Stimulated activated CD8-positive, alpha-beta memory T cell treated with anti-CD3 and anti-CD28 coated beads, Interleukin-7, amount 100 ng/mL, for 1 hour (primary cell): ENCODE measurements around the gene CD59.
"Not testable (repeated sequence)": the region's sequence is repeated elsewhere in the genome, so short reads cannot be mapped to it uniquely, and the experiment has no call there.

ENCODE experiments used
- DNase-seq, 2 donors: peaks; one replicate each; pipeline ENCODE4 v3.0.0-alpha.2; 2020; ENCODE audit warnings: low read depth in 2 of 2

Gene CD59

GRCh38 chr11:33713151-33713855, 22.9 kb downstream of the CD59 start:
- DNase-seq: no peak

- no peak for DNase-seq
Measured at GRCh38 chr11:33712436-33712835, 23.8 kb downstream of the CD59 start.

- DNase-seq: no peak
Measured at GRCh38 chr11:33709466-33709865, 26.8 kb downstream of the CD59 start.

GRCh38 chr11:33708985-33709384, 27.2 kb downstream of the CD59 start:
- DNase-seq: no peak

GRCh38 chr11:33707831-33708230, 28.4 kb downstream of the CD59 start:
- DNase-seq: not testable (repeated sequence)

- DNase-seq: no peak
Measured at GRCh38 chr11:33706966-33707365, 29.3 kb downstream of the CD59 start.

- DNase-seq: no peak
Measured at GRCh38 chr11:33706546-33706945, 29.7 kb downstream of the CD59 start.

- DNase-seq: no peak
Measured at GRCh38 chr11:33704240-33705002, 31.8 kb downstream of the CD59 start.

GRCh38 chr11:33703788-33704187, 32.4 kb downstream of the CD59 start:
- DNase-seq: no peak

- no peak for DNase-seq
Measured at GRCh38 chr11:33703234-33703633, 33.0 kb downstream of the CD59 start.

GRCh38 chr11:33701302-33702230, 34.7 kb downstream of the CD59 start:
- DNase-seq: no peak

- peak; percentile 80 to 90 for DNase-seq
Measured at GRCh38 chr11:33700502-33701271, 35.5 kb downstream of the CD59 start, which contains the start of gene C11orf91. C11orf91 (minus strand) TSS chr11:33700826; CDS start chr11:33700740, 86 bp downstream.

- no peak for DNase-seq
Measured at GRCh38 chr11:33700063-33700501, 36.1 kb downstream of the CD59 start.

GRCh38 chr11:33699515-33700062, 36.6 kb downstream of the CD59 start:
- DNase-seq: no peak

GRCh38 chr11:33698921-33699320, 37.3 kb downstream of the CD59 start:
- DNase-seq: no peak

- no peak for DNase-seq
Measured at GRCh38 chr11:33697997-33698396, 38.2 kb downstream of the CD59 start.

GRCh38 chr11:33696931-33697638, 39.1 kb downstream of the CD59 start:
- DNase-seq: no peak

- DNase-seq: no peak
Measured at GRCh38 chr11:33696411-33696810, 39.8 kb downstream of the CD59 start.

GRCh38 chr11:33695051-33695566, 41.1 kb downstream of the CD59 start:
- no peak for DNase-seq
